ENCODE measurements around the gene PRPF40B.

PRPF40B gene

GRCh38 chr12:49642370-49642802 is 19.0 kb downstream of the PRPF40B start:
- no peak overlapping the region for H3K9ac ChIP-seq (ENCODE audit: low read length)
- no peaks in the 10 kb centered on the region for H3K9me3 ChIP-seq (ENCODE audit: control insufficient read depth, insufficient read depth, low read depth, low read length)
- no peak overlapping the region for H3K27ac ChIP-seq (ENCODE audit: low read depth, low read length)
- peaks cover 69% of the 10 kb centered on the region for H3K36me3 ChIP-seq (ENCODE audit: control insufficient read depth, insufficient read depth, low read length)
- no peaks in the 10 kb centered on the region for H3K27me3 ChIP-seq (ENCODE audit: control insufficient read depth, insufficient read depth, low read length)
- H3K4me1 ChIP-seq (ENCODE audit: control insufficient read depth, insufficient read depth, low read length), result peaks cover 6% of the 10 kb centered on the region
- H3K4me3 ChIP-seq (ENCODE audit: low read depth, low read length), result no peak overlapping the region

GRCh38 chr12:49643135-49643534 is 19.8 kb downstream of the PRPF40B start:
- peaks cover 71% of the 10 kb centered on the region for H3K36me3 ChIP-seq (ENCODE audit: control insufficient read depth, insufficient read depth, low read length)
- peaks cover 5% of the 10 kb centered on the region for H3K4me1 ChIP-seq (ENCODE audit: control insufficient read depth, insufficient read depth, low read length)
- H3K9ac ChIP-seq (ENCODE audit: low read length), result no peak overlapping the region
- H3K4me3 ChIP-seq (ENCODE audit: low read depth, low read length), result no peak overlapping the region
- H3K9me3 ChIP-seq (ENCODE audit: control insufficient read depth, insufficient read depth, low read depth, low read length), result no peaks in the 10 kb centered on the region
- H3K27ac ChIP-seq (ENCODE audit: low read depth, low read length), result no peak overlapping the region
- no peaks in the 10 kb centered on the region for H3K27me3 ChIP-seq (ENCODE audit: control insufficient read depth, insufficient read depth, low read length)

GRCh38 chr12:49643961-49644619 is 20.7 kb downstream of the PRPF40B start:
- Histone ChIP-seq H3K4me3 (ENCODE audit: low read depth, low read length) (no peak overlapping the region), H3K4me1 (ENCODE audit: control insufficient read depth, insufficient read depth, low read length) (peaks cover 5% of the 10 kb centered on the region), H3K9ac (ENCODE audit: low read length) (no peak overlapping the region), H3K27me3 (ENCODE audit: control insufficient read depth, insufficient read depth, low read length) (no peaks in the 10 kb centered on the region), H3K27ac (ENCODE audit: low read depth, low read length) (no peak overlapping the region), H3K36me3 (ENCODE audit: control insufficient read depth, insufficient read depth, low read length) (peaks cover 75% of the 10 kb centered on the region), H3K9me3 (ENCODE audit: control insufficient read depth, insufficient read depth, low read depth, low read length) (no peaks in the 10 kb centered on the region)

GRCh38 chr12:49644620-49644994 is 21.2 kb downstream of the PRPF40B start:
- Histone ChIP-seq H3K27ac (ENCODE audit: low read depth, low read length) (no peak overlapping the region), H3K36me3 (ENCODE audit: control insufficient read depth, insufficient read depth, low read length) (peaks cover 81% of the 10 kb centered on the region), H3K9ac (ENCODE audit: low read length) (no peak overlapping the region), H3K4me1 (ENCODE audit: control insufficient read depth, insufficient read depth, low read length) (peaks cover 5% of the 10 kb centered on the region), H3K4me3 (ENCODE audit: low read depth, low read length) (no peak overlapping the region), H3K27me3 (ENCODE audit: control insufficient read depth, insufficient read depth, low read length) (no peaks in the 10 kb centered on the region), H3K9me3 (ENCODE audit: control insufficient read depth, insufficient read depth, low read depth, low read length) (no peaks in the 10 kb centered on the region)

- no peaks in the 10 kb centered on the region for H3K9me3 ChIP-seq (ENCODE audit: control insufficient read depth, insufficient read depth, low read depth, low read length)
- no peak overlapping the region for H3K9ac ChIP-seq (ENCODE audit: low read length)
- no peak overlapping the region for H3K4me3 ChIP-seq (ENCODE audit: low read depth, low read length)
- H3K27ac ChIP-seq (ENCODE audit: low read depth, low read length), result no peak overlapping the region
- peaks cover 5% of the 10 kb centered on the region for H3K4me1 ChIP-seq (ENCODE audit: control insufficient read depth, insufficient read depth, low read length)
- H3K36me3 ChIP-seq (ENCODE audit: control insufficient read depth, insufficient read depth, low read length), result peaks cover 86% of the 10 kb centered on the region
- H3K27me3 ChIP-seq (ENCODE audit: control insufficient read depth, insufficient read depth, low read length), result no peaks in the 10 kb centered on the region
Measured at GRCh38 chr12:49645146-49646039, 22.0 kb downstream of the PRPF40B start.

- no peaks in the 10 kb centered on the region for H3K27me3 ChIP-seq (ENCODE audit: control insufficient read depth, insufficient read depth, low read length)
- peaks cover 89% of the 10 kb centered on the region for H3K36me3 ChIP-seq (ENCODE audit: control insufficient read depth, insufficient read depth, low read length)
- H3K27ac ChIP-seq (ENCODE audit: low read depth, low read length), result no peak overlapping the region
- H3K4me3 ChIP-seq (ENCODE audit: low read depth, low read length), result no peak overlapping the region
- no peak overlapping the region for H3K9ac ChIP-seq (ENCODE audit: low read length)
- H3K4me1 ChIP-seq (ENCODE audit: control insufficient read depth, insufficient read depth, low read length), result peaks cover 5% of the 10 kb centered on the region
- no peaks in the 10 kb centered on the region for H3K9me3 ChIP-seq (ENCODE audit: control insufficient read depth, insufficient read depth, low read depth, low read length)
Measured at GRCh38 chr12:49646331-49646830, 23.0 kb downstream of the PRPF40B start.

- peak overlapping the region; percentile 27 for H3K9ac ChIP-seq (ENCODE audit: low read length)
- no peaks in the 10 kb centered on the region for H3K9me3 ChIP-seq (ENCODE audit: control insufficient read depth, insufficient read depth, low read depth, low read length)
- no peaks in the 10 kb centered on the region for H3K27me3 ChIP-seq (ENCODE audit: control insufficient read depth, insufficient read depth, low read length)
- peaks cover 5% of the 10 kb centered on the region for H3K4me1 ChIP-seq (ENCODE audit: control insufficient read depth, insufficient read depth, low read length)
- peak overlapping the region; percentile 60; the same call in 1 of the 2 replicates for H3K27ac ChIP-seq (ENCODE audit: low read depth, low read length)
- peaks cover 90% of the 10 kb centered on the region for H3K36me3 ChIP-seq (ENCODE audit: control insufficient read depth, insufficient read depth, low read length)
- no peak overlapping the region for H3K4me3 ChIP-seq (ENCODE audit: low read depth, low read length)
Measured at GRCh38 chr12:49646871-49647654, 23.7 kb downstream of the PRPF40B start.

- Histone ChIP-seq H3K27me3 (ENCODE audit: control insufficient read depth, insufficient read depth, low read length) (no peaks in the 10 kb centered on the region), H3K9me3 (ENCODE audit: control insufficient read depth, insufficient read depth, low read depth, low read length) (no peaks in the 10 kb centered on the region), H3K4me1 (ENCODE audit: control insufficient read depth, insufficient read depth, low read length) (peaks cover 5% of the 10 kb centered on the region), H3K27ac (ENCODE audit: low read depth, low read length) (peak overlapping the region; percentile 60; the same call in 1 of the 2 replicates), H3K9ac (ENCODE audit: low read length) (peak overlapping the region; percentile 27), H3K36me3 (ENCODE audit: control insufficient read depth, insufficient read depth, low read length) (peaks cover 84% of the 10 kb centered on the region), H3K4me3 (ENCODE audit: low read depth, low read length) (no peak overlapping the region)
Measured at GRCh38 chr12:49647827-49648711, 24.7 kb downstream of the PRPF40B start.

GRCh38 chr12:49648712-49649003 is 25.3 kb downstream of the PRPF40B start:
- no peak overlapping the region for H3K9ac ChIP-seq (ENCODE audit: low read length)
- peaks cover 5% of the 10 kb centered on the region for H3K4me1 ChIP-seq (ENCODE audit: control insufficient read depth, insufficient read depth, low read length)
- H3K27me3 ChIP-seq (ENCODE audit: control insufficient read depth, insufficient read depth, low read length), result no peaks in the 10 kb centered on the region
- no peaks in the 10 kb centered on the region for H3K9me3 ChIP-seq (ENCODE audit: control insufficient read depth, insufficient read depth, low read depth, low read length)
- peaks cover 84% of the 10 kb centered on the region for H3K36me3 ChIP-seq (ENCODE audit: control insufficient read depth, insufficient read depth, low read length)
- no peak overlapping the region for H3K4me3 ChIP-seq (ENCODE audit: low read depth, low read length)
- H3K27ac ChIP-seq (ENCODE audit: low read depth, low read length), result no peak overlapping the region; the same call in 1 of the 2 replicates

- H3K27me3 ChIP-seq (ENCODE audit: control insufficient read depth, insufficient read depth, low read length), result no peaks in the 10 kb centered on the region
- no peak overlapping the region for H3K27ac ChIP-seq (ENCODE audit: low read depth, low read length)
- peaks cover 5% of the 10 kb centered on the region for H3K4me1 ChIP-seq (ENCODE audit: control insufficient read depth, insufficient read depth, low read length)
- H3K9ac ChIP-seq (ENCODE audit: low read length), result no peak overlapping the region
- H3K4me3 ChIP-seq (ENCODE audit: low read depth, low read length), result no peak overlapping the region
- H3K36me3 ChIP-seq (ENCODE audit: control insufficient read depth, insufficient read depth, low read length), result peaks cover 84% of the 10 kb centered on the region
- no peaks in the 10 kb centered on the region for H3K9me3 ChIP-seq (ENCODE audit: control insufficient read depth, insufficient read depth, low read depth, low read length)
Measured at GRCh38 chr12:49649445-49649844, 26.1 kb downstream of the PRPF40B start.

All from HUES6 (cell line).